GM12891 (cell line): Measurements from ENCODE around the gene PGM3.

ENCODE experiments used
- PAX5 ChIP-seq: IDR thresholded peaks from 2 replicates; pipeline ENCODE4 v1.6.1; 2011; ENCODE audit warnings: low read length, moderate library complexity, mild to moderate bottlenecking; ENCODE audit not compliant: insufficient read depth, severe bottlenecking
- POLR2A ChIP-seq: IDR thresholded peaks from 2 replicates; pipeline ENCODE4 v1.6.1; 2011; ENCODE audit warnings: low read depth, low read length, control low read depth

- TF ChIP-seq POLR2A (no peak), PAX5 (no peak)
Measured at GRCh38 chr6:83188501-83188900, 4.6 kb downstream of the PGM3 start.
